HG02763 (cell line): ENCODE measurements around the gene KSR1.
"Not testable (repeated sequence)": the region's sequence is repeated elsewhere in the genome, so short reads cannot be mapped to it uniquely, and the experiment has no call there.

Experiments used
- ATAC-seq: cut with Tn5 transposase; IDR thresholded peaks from one replicate; pipeline ENCODE4 v1.9.1; 2021; ENCODE audit warnings: mild to moderate bottlenecking, moderate library complexity; ENCODE audit not compliant: unreplicated experiment

KSR1 gene

DNA sequence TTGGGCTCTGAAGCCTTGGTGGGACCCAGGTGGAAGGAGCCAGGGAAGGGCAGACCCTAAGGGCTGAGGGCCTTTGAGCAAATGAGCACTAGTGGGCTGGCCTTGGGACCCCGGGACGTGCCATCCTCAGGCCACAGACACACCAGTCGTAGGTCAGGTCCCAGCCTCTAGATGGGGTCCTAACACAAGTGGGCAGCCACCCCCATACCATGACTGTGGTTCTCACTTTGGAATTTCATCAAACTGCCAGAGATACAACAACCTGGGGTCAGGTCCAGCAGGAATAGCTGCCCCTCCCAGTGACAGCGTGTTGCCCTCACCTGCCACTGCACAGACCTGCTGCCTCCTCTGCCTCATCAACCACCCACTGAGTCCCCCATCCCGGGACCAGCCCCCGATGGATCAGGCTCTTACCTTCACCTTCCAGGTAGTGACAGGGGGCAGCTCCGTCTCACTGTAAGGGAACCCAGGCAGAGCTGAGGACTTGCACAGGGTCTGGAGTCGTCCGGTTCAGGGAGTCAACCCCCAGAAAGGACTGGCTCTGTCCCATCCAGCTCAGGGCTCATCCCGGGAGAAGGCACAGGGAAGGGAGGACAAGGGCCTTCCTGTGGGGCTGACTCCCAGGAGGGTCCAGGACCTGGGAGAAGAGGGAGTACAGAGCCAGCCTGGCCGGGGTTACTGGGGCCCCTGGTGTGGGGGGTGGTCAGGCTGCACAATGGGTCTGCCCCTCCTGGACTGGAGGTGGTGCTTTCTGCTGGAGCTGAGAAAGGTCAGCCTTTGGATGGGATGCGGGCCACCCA, 214.7 kb downstream of the KSR1 start:
- ATAC-seq = no peak

DNA sequence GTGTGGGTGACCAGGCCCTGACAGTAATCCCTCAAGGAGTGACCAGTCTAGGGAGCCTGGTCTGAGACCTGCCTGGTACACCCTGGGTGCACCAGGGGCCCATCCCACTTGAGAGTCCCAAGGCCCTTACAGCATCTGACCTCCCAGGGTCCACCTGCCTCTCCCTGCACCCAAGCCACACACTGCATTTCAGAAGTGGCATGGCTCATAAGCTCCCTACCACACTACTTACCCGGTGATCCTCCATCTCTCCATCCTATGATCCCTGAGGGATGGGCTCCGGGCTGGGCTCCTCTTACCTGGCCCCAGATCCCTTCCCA, 215.3 kb downstream of the KSR1 start:
- ATAC-seq = no peak

DNA sequence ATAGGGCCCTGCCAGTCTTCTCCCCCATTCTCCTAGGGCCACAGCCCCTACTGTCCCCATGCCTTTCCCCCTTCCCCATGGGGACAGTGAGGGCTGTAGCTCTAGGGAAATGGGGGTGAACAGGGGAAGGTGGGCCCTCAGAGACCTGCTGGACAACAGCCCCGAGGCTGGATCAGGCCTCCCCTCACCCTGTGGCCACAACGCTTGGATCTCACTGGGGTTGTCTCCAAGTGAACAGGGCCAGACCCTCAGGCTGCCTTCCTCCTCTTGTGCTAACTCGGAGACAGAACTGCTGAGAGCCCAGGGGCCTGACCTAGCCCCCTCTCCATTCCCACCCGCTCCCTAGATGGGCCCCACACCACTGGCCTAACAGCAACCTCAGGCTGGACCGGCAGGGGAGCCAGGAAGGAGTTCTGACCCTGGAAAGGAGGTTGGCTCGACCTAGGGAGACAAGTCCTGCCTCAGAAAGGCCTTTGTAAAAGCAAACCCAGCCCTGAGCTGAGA, 215.8 kb downstream of the KSR1 start:
- ATAC-seq = not testable (repeated sequence)

GRCh38 chr17:27674335-27674734, 218.1 kb downstream of the KSR1 start:
- ATAC-seq = no peak
